ENCODE measurements around the gene CAP2. TPM values are rescaled to one million over a fixed set of nuclear protein-coding genes. Genes with fewer than 3 reads are reported as not detected.

Gene CAP2
- total RNA-seq, 4 donors from 2014 or later = 1.5 to 11.5 (median 4.6) TPM

DNA sequence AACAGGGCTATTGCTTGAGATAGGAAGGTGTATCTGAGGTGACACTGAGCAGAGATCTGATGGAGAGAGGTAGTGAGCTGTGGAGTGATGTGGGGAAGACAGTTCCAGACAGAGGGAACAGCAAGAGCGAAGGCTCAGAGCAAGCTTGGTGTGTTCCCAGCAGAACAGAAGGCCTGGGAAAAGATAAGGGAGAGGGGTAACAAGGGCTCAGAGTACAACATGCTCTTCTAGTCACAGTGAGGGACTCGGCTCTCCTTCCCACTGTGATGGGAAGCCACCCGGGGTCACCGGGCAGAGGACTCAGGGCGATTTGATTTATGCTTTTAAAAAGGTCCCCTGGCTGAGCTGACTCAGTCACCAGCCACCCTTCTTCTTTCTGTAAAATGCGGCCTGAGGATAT is 33.7 kb downstream of the CAP2 start:
- TF ChIP-seq, protein P1, sequence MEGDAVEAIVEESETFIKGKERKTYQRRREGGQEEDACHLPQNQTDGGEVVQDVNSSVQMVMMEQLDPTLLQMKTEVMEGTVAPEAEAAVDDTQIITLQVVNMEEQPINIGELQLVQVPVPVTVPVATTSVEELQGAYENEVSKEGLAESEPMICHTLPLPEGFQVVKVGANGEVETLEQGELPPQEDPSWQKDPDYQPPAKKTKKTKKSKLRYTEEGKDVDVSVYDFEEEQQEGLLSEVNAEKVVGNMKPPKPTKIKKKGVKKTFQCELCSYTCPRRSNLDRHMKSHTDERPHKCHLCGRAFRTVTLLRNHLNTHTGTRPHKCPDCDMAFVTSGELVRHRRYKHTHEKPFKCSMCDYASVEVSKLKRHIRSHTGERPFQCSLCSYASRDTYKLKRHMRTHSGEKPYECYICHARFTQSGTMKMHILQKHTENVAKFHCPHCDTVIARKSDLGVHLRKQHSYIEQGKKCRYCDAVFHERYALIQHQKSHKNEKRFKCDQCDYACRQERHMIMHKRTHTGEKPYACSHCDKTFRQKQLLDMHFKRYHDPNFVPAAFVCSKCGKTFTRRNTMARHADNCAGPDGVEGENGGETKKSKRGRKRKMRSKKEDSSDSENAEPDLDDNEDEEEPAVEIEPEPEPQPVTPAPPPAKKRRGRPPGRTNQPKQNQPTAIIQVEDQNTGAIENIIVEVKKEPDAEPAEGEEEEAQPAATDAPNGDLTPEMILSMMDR (IDR thresholded peaks at IDR 0.05; ENCODE audit: low read depth) = no peak

DNA sequence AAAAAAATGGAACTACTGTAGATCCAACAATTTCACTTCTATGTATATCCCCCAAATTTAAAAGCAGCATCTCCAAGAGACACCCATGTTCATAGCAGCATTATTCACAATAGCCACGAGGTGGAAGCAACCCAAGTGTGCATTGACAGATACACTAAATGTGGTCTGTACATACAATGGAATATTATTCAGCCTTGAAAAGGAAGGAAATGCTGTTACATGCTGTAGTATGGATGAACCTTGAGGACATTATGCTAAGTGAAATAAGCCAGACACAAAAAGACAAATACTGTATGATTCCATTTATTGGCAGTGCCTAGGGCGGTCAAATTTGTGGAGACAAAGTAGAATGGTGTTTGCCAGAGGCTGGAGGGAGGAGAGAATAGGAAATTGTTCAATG is 34.2 kb downstream of the CAP2 start:
- TF ChIP-seq, protein P1 (IDR thresholded peaks at IDR 0.05; ENCODE audit: low read depth) = no peak

DNA sequence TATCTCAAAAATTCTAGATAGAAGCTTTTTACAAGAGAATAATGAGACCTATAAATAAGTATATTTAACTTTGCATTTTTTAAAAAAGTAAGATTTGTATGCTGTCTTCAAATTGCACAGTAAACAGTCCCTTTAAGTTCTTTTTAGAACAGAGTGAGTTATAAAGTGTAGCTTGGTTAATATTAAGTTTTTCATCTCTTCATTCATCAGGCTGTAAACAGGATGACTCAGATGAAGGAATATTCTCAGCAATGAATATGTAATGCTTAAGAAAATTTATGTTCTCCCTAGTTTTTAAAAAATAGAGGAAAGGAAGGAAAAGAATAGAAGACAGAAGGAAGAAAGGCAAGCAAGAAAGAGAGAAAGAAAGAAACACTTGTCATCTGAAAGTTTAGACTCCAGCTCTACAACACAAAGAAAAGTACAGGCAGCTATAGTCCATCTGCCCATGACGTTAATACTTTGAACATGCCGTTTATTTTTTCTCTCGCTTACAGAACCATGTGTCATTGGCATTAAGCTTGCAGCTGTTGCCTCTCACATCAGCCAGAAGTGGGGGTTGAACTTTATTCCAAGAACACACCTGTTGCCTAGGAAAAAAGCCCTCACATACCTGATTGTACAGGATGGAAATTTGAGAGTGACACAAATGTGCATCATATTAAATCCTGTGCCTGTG is 36.1 kb downstream of the CAP2 start:
- TF ChIP-seq, protein P1 (IDR thresholded peaks at IDR 0.05; ENCODE audit: low read depth) = no peak

DNA sequence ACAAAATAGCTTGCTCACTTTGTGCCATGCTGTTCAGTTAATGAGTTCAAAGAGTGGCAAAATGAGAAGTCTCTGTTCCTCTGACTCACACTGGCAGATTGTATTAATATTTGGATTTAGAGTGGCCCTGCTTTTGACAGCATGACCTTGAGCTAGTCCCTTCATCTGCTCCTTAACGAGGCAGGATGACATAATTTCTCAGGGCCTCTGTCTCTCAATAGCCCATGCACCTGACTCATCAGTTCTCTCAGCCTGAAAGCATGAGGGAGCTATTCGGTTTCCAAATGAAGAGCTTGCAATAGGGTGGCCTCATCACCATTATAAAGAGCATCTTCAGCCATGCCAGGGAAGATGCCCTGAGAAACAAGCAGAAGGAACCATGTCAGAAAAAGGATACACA is 38.2 kb downstream of the CAP2 start:
- TF ChIP-seq, protein P1 (IDR thresholded peaks at IDR 0.05; ENCODE audit: low read depth) = no peak

DNA sequence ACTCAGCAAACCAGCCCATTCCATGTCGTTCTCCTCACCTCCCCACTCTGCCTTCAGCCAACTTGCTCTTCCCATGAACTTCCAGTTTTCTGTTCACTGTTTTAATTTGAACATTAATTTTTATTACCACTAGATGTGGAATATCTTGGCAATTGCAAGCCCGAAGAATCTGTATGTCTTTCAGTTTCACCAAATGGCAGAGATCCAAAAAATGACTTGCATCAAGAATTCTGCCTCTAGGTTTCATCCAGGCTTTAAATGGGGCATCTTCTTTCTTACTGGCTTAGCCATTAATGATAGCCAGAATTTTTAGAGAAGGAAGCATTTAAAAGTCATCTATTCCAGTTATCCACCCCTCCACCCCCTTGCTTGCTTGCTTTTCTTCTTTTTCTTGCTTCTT is 39.0 kb downstream of the CAP2 start:
- TF ChIP-seq, protein P1 (IDR thresholded peaks at IDR 0.05; ENCODE audit: low read depth) = no peak

DNA sequence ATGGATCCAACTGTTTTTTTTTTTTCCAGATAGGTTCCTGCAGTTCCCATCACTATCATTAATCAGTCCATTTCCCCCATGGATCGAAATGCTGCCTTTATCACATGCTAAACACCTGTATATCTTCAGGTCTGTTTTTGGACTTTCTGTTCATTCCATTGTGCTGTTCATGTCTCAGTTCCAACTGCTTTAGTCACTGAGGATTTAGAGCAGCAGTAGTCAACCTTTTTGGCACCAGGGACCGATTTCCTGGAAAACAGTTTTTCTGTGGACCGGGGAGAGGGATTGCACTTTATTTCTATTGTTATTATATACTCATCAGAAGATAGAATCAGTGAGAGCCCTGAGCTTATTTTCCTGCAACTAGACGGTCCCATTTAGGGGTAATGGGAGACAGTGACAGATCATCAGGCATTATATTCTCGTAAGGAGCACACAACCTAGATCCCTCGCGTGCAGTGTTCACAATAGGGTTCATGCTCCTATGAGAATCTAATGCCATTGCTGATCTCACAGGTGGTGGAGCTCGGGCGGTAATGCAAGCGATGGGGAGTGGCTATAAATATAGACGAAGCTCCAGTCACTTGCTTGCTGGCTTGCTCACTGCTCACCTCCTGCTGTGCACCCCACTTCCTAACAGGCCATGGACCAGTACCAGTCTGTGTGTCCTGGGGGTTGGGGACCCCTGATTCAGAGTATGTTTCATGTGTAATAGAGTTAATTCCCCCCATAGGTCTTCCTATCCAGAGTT is 46.0 kb downstream of the CAP2 start:
- TF ChIP-seq, protein P1 (IDR thresholded peaks at IDR 0.05; ENCODE audit: low read depth) = no peak

DNA sequence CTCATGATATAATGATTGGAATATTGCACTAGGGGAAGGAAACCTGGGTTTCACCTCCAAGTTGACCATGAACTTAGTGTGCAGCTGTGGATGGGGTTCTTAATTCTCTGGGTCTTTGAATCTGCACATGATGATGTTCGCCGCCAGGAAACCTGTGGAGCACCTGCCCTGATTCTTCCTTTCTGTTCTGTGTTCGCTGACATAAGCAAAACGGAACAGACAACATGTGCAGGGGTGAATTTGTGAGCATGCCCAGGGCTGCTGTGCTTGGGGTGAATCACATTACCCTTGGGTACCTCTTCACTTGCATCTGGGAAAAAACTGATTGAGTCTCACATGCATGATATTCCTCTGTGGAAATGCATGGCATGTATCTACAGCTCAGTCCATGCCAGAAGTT is 48.8 kb downstream of the CAP2 start:
- TF ChIP-seq, protein P1 (IDR thresholded peaks at IDR 0.05; ENCODE audit: low read depth) = no peak

Data from subcutaneous adipose tissue (tissue), 4 donors.